AG04449 (cell line): ENCODE measurements around the gene HNRNPK.

Source experiments
- CTCF ChIA-PET: fragments of 350-600 bp; formaldehyde crosslinking; extraction: SDS; loops from one replicate; lab custom pipeline; 2021; ENCODE audit warnings: antibody characterized with exemption; lab: Yijun Ruan, JAX
- POLR2A ChIA-PET: fragments of 400-600, 350-600 bp; formaldehyde crosslinking; extraction: SDS; loops from one replicate; lab custom pipeline; 2020; ENCODE audit warnings: antibody characterized with exemption, inconsistent platforms; lab: Yijun Ruan, JAX
- DNase-seq: peaks from one replicate; pipeline ENCODE4 v3.0.0-alpha.2; 2010; ENCODE audit warnings: low read depth, low spot score
- H3K4me3 ChIP-seq: 2 replicates; pipeline ENCODE4 v1.5.1; 2011; ENCODE audit warnings: low read depth, mild to moderate bottlenecking, control low read depth, low read length
- TF ChIP-seq, protein P1 (sequence below): IDR thresholded peaks from one replicate; pipeline ENCODE4 v1.5.1; 2011; ENCODE audit warnings: mild to moderate bottlenecking, moderate library complexity, low read length, control low read depth, inconsistent platforms; ENCODE audit not compliant: insufficient read depth; ENCODE audit errors: missing control alignments

The HNRNPK gene

GRCh38 chr9:83920927-83921707, 58.9 kb downstream of the HNRNPK start, which contains the start of gene KIF27:
Gene KIF27 (minus strand): TSS chr9:83921432. CDS start chr9:83915591, 5,841 bp downstream.
- DNase-seq: peak; percentile 75
- TF ChIP-seq, protein P1, sequence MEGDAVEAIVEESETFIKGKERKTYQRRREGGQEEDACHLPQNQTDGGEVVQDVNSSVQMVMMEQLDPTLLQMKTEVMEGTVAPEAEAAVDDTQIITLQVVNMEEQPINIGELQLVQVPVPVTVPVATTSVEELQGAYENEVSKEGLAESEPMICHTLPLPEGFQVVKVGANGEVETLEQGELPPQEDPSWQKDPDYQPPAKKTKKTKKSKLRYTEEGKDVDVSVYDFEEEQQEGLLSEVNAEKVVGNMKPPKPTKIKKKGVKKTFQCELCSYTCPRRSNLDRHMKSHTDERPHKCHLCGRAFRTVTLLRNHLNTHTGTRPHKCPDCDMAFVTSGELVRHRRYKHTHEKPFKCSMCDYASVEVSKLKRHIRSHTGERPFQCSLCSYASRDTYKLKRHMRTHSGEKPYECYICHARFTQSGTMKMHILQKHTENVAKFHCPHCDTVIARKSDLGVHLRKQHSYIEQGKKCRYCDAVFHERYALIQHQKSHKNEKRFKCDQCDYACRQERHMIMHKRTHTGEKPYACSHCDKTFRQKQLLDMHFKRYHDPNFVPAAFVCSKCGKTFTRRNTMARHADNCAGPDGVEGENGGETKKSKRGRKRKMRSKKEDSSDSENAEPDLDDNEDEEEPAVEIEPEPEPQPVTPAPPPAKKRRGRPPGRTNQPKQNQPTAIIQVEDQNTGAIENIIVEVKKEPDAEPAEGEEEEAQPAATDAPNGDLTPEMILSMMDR: peak; percentile 59
- POLR2A ChIA-PET: interaction anchor here (0.6 to 1.3 kb wide), 3 partner anchors 300 to 359 kb away, joined by 3 to 4 read pairs (median 3); no protein-coding TSS in a partner anchor

GRCh38 chr9:83920469-83920926, 59.5 kb downstream of the HNRNPK start:
- CTCF ChIA-PET: interaction anchor here (0.7 to 4.5 kb wide), 23 partner anchors 8 to 586 kb away, joined by 3 to 33 read pairs (median 5); no protein-coding TSS in a partner anchor
- no peak for DNase-seq

More at GRCh38 chr9:83920927-83921707, 58.9 kb downstream of the HNRNPK start, which contains the start of gene KIF27:
- peak within 1 kb of the TSS; percentile 72 for H3K4me3 ChIP-seq
- CTCF ChIA-PET: interaction anchor here (0.7 to 4.5 kb wide), 26 partner anchors 9 to 587 kb away, joined by 3 to 33 read pairs (median 5); no protein-coding TSS in a partner anchor

DNA sequence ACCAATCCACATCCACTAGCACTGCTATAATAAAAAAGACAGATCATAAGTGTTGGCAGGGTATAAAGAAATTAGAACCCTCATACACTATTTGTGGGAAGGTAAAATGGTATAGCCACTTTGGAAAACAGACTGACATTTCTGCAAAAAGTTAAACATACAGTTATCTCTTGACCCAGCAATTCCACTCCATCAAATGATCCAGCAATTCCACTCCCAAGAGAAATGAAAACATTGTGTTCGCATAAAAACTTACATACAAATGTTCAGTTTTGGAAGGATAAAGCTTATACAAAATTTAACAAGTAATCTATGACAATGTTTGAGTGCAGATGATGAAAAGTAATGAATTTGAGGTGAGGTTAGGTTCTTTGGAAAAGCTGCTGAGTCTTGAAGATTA, 60.9 kb downstream of the HNRNPK start:
- CTCF ChIA-PET: interaction anchor here (1.0 to 4.5 kb wide), 3 partner anchors 236 to 342 kb away, joined by 3 to 33 read pairs (median 3); no protein-coding TSS in a partner anchor

More at GRCh38 chr9:83920469-83920926, 59.5 kb downstream of the HNRNPK start:
- peak overlapping the region; percentile 72 for H3K4me3 ChIP-seq
- TF ChIP-seq, protein P1: peak; percentile 41
- POLR2A ChIA-PET: interaction anchor here (0.6 to 1.4 kb wide), 4 partner anchors 60 to 359 kb away, joined by 3 to 4 read pairs (median 3); partner anchors contain the start of gene HNRNPK

More for the DNA sequence above, 60.9 kb downstream of the HNRNPK start:
- POLR2A ChIA-PET: interaction anchor here (1.4 kb wide), 1 partner anchor 61 kb away, joined by 3 read pairs; the partner anchor contains the start of gene HNRNPK
- TF ChIP-seq, protein P1: no peak
- H3K4me3 ChIP-seq: no peak overlapping the region
- DNase-seq: no peak
